ENCODE results near the gene ASPDH.

ASPDH gene

GRCh38 chr19:50500060-50500752 lies 13.5 kb downstream of the ASPDH start:
- DNase-seq (ENCODE audit: extremely low spot score, insufficient read length, low read depth) (no peak), FAIRE-seq (no peak)

- no peak for FAIRE-seq
Observed at GRCh38 chr19:50498219-50499056, 15.3 kb downstream of the ASPDH start.

DNA sequence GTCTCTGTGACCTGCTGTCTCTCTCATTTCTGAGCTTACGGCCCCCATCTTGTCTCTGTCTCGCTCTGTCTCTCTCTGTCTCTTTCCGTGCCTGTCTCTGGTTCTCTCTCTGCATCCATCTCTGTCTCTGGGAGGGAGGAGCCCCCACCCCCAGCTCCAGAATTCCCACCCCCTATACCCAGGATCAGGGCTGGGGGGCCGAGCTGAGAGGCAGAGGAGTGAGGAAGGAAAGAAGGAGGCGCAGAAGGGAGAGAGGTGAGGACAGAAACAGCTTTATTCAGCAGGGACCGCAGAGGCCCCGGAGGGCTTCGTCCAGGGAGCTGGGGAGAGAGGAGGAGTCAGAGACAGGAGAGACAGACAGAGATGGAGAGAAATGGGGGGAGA lies 16.7 kb downstream of the ASPDH start:
- no peak for DNase-seq (ENCODE audit: extremely low spot score, insufficient read length, low read depth)
- no peak for FAIRE-seq

More at GRCh38 chr19:50498219-50499056, 15.3 kb downstream of the ASPDH start:
- DNase-seq (ENCODE audit: extremely low spot score, insufficient read length, low read depth), result no peak

- no peak for DNase-seq (ENCODE audit: extremely low spot score, insufficient read length, low read depth)
- no peak for FAIRE-seq
Observed at GRCh38 chr19:50496189-50497021, 17.3 kb downstream of the ASPDH start.

GRCh38 chr19:50495020-50495531 lies 18.6 kb downstream of the ASPDH start:
- FAIRE-seq, result no peak
- no peak for DNase-seq (ENCODE audit: extremely low spot score, insufficient read length, low read depth)

DNA sequence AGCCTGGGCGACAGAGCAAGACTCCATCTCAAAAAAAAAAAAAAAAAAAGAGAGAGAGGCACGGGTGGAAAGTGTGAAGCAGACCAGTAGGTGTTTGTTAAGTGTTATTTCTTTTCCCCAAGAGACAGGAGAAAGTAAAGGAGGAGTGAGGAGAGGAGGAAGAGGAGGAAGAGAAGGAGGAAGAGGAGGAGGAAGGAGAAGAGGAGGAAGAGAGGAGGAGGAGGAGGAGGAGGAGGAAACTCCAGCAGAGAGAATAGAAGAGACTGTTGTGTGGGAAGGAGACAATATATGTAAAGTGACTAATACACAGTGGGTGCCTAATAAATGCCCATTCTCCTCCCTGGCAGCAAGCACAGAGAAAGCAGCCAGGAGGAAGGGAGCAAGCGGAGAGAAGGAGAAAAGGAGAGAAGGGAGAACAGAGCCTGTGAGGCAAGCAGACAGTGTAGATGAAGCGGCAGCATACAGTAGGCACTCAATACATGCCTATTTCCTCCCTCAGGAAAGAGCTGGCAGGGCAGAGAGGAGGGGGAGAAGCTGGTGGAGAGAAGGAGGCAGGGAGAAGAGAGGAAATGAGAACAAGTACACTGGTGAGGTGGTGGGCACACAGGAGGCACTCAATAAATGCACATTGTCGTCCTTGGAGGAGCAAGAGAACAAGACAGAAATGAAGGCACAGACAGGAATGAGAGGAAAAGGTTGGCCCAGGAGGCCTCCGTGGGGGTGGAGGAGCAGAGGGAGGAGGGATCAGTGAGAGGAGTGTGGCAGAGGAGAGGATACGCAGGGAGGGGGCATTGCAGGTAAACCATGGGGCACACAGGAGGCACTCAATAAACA lies 19.3 kb downstream of the ASPDH start:
- no peak for DNase-seq (ENCODE audit: extremely low spot score, insufficient read length, low read depth)
- FAIRE-seq, result no peak

DNA sequence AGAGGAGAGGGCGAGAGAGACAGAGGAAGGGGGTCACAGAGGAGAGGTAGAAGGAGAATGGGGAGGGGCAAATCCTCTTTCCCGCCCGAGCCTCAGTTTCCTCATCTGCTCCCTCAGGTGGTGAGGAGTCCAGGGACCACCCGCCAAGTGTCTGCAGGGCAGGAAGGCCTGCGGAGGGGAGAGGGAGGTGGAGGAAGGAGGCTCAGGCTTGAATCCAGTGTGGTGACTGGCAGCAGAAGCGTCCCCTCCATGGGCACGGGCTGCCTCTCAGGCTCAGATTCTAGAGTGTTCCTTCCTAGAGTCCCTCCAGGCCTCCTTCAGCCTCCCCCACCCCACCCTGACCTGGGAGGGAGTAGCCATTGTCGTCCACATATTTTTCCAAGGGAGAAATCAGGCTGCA lies 20.5 kb downstream of the ASPDH start:
- DNase-seq (ENCODE audit: extremely low spot score, insufficient read length, low read depth) (no peak), FAIRE-seq (no peak)

DNA sequence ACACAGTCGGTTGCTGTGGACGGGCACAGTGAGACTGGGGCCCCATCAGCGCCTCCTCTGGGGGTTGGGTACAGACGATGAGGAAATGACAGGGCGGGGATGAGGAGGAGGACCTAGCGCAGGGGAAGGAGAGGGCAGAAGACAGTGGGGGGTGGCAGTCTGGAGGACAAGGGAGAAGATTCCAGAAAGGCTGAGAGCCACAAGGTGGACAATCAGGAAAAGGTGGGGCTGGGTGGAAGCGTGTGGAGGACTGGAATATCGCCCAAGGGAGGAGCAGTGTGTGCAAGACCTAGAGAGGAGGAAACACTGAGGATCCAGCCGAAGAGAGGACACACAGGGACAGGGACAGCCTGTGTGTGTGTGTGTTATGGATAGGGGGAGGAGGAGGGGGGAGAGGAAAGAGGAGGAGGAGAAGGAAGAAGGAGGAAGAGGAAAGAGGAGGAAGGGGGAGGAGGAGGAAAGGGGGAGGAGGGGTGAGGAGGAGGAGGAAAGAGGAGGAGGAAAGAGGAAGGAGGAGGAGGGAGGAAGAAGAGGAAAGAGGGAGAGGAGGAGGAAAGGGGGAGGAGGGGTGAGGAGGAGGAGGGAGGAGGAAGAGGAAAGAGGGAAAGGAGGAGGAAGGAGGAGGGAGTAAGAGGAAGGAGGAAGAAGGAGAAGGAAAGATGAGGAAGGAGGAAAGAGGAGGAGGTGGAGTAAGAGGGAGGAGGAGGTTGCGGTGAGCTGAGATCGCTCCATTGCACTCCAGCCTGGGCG lies 21.2 kb downstream of the ASPDH start:
- DNase-seq (ENCODE audit: extremely low spot score, insufficient read length, low read depth) (no peak), FAIRE-seq (no peak)

DNA sequence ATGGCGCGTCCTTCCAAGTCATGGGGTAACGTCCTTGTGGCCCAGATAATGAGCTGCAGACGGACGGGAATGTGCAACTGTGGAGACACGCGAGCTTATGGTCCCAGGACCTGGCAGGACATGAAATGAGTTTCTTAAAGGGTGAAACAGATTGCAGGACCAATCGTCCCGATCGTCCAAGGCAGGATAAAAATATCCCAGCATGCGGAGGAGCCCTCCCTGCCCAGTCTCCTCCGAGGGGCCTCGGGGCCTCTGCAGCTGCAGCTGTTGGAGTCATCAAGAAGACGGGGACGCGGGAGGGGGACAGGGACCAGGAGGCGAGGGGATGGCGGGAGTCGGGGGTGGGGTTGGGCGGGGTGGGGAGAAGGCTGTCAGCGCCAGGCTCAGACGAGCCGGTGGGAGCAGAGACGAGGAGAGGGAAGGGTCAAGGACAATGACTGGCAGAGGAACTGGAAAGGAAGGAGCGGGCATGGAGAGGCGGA lies 22.7 kb downstream of the ASPDH start:
- DNase-seq (ENCODE audit: extremely low spot score, insufficient read length, low read depth), result no peak
- no peak for FAIRE-seq

- FAIRE-seq (no peak), DNase-seq (ENCODE audit: extremely low spot score, insufficient read length, low read depth) (no peak)
Observed at GRCh38 chr19:50490411-50490811, 23.3 kb downstream of the ASPDH start.

DNA sequence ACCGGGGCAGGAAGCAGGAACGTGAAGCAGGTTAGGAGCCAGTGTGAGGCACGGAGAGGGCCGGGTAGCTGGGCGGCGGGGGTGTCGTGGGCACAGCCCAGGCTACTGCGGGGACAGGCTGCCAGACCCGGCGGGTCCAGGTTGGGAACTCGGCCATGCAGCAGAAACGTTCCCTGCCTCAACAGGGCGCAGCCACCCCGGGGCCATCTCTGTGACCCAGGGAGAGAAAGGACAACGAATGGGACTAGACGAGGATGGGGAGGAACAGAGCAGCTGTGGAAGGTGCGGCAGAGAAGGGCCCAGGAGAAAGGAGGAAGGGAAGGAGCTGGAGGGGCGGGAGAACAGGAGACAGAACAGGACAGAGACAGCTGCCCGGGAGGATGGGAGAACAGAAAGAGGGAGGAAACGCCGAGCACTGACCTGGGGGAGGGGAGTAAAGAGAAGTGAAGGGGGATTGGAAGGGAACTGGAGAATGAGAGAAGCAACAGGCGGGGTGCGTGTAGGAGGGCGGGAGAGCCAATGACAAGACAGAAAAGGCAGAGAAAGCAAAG lies 24.2 kb downstream of the ASPDH start:
- FAIRE-seq, result no peak
- DNase-seq (ENCODE audit: extremely low spot score, insufficient read length, low read depth), result no peak

DNA sequence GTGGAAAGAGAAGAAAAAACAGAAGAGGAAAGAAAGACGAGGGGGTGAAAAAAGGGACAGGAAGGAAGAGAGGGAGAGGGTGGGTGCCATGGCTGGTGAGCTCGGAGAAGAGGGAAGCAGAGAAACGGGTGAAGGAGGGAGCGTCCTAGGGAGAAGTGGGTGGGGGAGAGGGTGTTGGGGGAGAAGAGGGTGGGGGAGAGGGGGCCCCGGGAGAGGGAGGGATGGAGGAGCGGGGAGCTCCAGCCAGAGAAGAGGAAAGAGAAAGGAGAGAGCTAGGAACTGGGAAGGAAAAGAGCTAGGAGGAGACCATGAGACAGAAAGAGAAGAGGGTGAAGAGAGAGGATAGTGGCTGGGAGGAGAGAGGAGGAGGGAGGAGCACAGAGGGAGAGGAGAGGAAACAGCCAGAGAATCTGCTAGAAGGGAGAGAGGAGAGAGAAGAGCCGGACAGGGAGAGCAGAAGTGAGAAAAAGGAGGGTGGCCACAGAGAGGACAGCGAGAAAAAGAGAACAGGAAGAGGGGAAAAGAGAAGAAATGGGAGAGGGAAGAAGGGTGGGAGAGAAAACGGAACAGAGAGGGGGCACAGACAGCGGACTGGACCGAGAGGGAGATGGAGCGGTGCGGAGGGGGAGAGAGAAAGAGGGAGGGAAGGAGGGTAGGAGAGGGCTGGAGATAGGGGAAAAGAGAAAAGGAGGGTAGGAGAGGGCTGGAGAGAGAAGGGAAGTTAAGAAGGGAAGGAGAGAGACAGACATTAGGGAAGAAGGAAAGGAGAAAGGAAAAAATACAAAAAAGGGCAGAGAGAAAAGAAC lies 25.1 kb downstream of the ASPDH start:
- no peak for FAIRE-seq
- DNase-seq (ENCODE audit: extremely low spot score, insufficient read length, low read depth), result no peak

DNA sequence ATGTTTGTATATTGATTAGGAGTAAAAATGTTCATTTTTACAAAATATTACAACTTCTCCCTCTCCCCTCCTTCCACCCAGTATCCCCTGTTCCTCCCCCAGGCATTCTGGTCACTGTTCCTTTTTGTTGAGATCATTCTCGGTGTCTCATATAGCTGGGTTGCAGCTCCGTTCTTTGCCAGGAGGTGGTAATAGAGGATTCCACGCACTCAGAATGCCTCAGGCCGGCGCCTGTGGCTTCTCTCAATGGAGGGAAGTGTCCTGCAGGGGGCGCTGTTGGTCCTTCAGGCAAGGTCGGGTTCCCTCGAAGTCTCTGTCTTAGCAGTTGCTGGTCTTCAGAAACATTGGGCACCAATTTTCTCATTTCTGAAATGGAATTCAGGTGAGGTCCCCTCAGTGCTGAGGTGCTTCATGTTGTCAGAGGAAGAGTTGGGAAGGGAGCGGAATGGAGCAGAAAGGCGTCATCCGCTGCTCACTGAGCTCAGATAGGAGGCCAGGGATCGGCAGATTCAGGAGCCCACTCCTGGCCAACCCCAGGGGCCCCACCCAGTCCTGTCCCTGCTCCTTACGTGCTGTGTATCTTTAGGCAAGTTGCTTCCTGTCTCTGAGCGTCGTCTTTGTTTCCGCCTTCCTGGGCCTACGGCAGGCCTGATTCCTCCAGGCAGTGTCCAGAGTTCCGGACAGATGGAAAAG lies 26.7 kb downstream of the ASPDH start:
- FAIRE-seq, result no peak

DNA sequence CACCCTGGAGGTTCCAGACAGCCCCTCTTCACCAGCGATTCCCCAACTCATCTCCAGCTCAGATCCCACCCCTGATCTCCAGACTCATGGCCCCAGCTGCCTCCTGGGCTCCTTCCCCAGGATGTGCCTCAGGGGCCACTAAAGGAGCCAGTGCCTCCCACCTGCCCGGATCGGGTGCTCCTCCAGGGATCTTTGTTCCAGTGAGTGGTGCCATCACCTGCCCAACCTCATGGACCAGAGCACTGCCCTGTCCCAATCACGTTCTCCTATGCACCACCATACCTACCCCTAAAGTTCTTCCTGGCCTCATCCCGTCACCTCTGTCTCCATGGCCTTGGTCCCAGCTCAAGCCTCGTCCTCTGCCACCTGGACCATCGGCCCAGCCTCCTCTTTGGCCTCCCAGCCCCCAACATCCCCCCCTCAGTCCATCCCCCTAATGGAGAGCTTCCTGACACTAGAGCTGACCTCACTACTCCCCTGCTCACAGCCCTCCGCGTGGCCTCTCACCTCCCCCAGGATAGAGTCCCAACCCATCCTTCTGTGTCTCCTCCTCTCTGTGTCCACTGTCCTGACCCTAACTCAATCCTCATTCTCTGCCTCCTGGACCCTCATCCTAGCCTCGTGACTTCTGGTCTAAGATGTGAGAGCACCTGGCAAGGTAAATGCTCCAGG lies 28.3 kb downstream of the ASPDH start:
- FAIRE-seq (no peak), DNase-seq (ENCODE audit: extremely low spot score, insufficient read length, low read depth) (no peak)

More for the DNA sequence above, 26.7 kb downstream of the ASPDH start:
- DNase-seq (ENCODE audit: extremely low spot score, insufficient read length, low read depth), result no peak

DNA sequence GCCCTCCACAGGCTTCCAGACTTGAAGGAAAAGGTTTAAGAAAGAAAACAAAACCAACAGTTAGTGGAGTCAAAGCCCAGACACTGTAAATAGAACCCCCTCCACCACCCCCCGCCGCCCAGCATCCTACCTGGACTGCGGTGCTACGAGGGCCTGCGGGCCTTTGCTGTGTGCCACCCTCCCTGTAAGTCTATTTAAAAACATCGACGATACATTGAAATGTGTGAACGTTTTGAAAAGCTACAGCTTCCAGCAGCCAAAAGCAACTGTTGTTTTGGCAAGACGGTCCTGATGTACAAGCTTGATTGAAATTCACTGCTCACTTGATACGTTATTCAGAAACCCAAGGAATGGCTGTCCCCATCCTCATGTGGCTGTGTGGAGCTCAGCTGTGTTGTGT lies 30.8 kb downstream of the ASPDH start:
- FAIRE-seq, result no peak
- DNase-seq (ENCODE audit: extremely low spot score, insufficient read length, low read depth), result no peak

GRCh38 chr19:50482271-50482855 lies 31.4 kb downstream of the ASPDH start:
- no peak for FAIRE-seq

More at GRCh38 chr19:50482271-50482855, 31.4 kb downstream of the ASPDH start:
- DNase-seq (ENCODE audit: extremely low spot score, insufficient read length, low read depth), result no peak
